ENCODE data around the gene FANCE. TPM values are rescaled to one million over a fixed set of nuclear protein-coding genes. Genes with fewer than 3 reads are reported as not detected.

The FANCE gene
- total and polyA plus RNA-seq, 9 of the 15 experiments (the other 6 are each of a cell fraction or from before 2014, with no cell fraction given), result 5.7 to 30.2 (median 17.0) TPM

DNA sequence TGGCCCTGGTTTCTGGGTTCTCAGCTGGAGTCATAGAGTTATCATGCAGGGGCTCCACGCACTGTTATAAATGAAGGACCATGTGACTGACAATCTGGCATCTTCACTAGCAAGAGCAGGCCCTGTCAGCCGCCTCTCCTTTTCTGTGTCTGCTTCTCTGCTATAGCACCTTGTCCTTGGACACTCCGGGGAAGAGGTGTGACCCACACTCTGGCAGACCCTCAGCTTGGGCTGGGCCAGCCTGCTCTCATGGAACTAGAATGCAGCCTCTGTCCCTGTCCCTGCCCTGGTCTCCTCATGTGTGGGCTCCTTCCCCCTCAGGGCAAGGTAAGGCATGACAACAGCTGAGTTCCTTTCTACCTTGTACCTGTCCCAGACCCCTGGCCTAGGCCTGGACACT lies 10.9 kb upstream of the FANCE start:
- Histone ChIP-seq H3K36me3 (ENCODE audit: control insufficient read depth, insufficient read depth, low read length) (no peaks in the 10 kb centered on the region), H3K9me3 (replicated peaks; ENCODE audit: control insufficient read depth, insufficient read depth, low read depth, low read length) (no peaks in the 10 kb centered on the region), H3K9ac (ENCODE audit: insufficient read depth in 1 of 2, low read depth in 2 of 2, low read length in 2 of 2) (no peak overlapping the region; a peak in 1 of 4 replicates), H3K4me1 (replicated peaks in 1 of 2; ENCODE audit: control insufficient read depth in 2 of 2, insufficient read depth in 2 of 2, low read length in 2 of 2) (peaks cover 5 to 13% of the 10 kb centered on the region in 2 experiments; a peak in 3 of 5 replicates), H4K20me1 (replicated peaks; ENCODE audit: control insufficient read depth, insufficient read depth, low read length) (no peaks in the 10 kb centered on the region), H3K27ac (ENCODE audit: extremely low read depth, low read depth, low read length) (no peak overlapping the region), H3K9me1 (ENCODE audit: control insufficient read depth, insufficient read depth, low read length) (no peaks in the 10 kb centered on the region), H2AFZ (ENCODE audit: low read depth, low read length) (no peak overlapping the region), H3K4me3 (no peak overlapping the region), H3K4me2 (ENCODE audit: insufficient read depth, low read length) (no peak overlapping the region), H3K27me3 (ENCODE audit: control insufficient read depth in 2 of 2, insufficient read depth in 2 of 2, low read length in 2 of 2) (peaks cover 4 to 12% of the 10 kb centered on the region in 2 experiments; a peak in 4 of 5 replicates), H3K79me2 (ENCODE audit: control insufficient read depth, insufficient read depth, low read length) (no peaks in the 10 kb centered on the region)
- ATAC-seq (no peak), FAIRE-seq (no peak), DNase-seq (ENCODE audit: extremely low read depth in 1 of 4, low spot score in 3 of 4) (no peak)
- WGBS (ENCODE audit: insufficient coverage, low coverage, missing lambda C conversion rate), result 32% methylated on average over 3 of the region's 3 CpGs
- POLR2A ChIA-PET, result no interaction called here
- CTCF ChIA-PET (ENCODE audit: low intra/inter-chr PET ratio), result interaction anchor here (1.4 kb wide), 1 partner anchor 8 kb away, joined by 4 read pairs; no protein-coding TSS in a partner anchor
- in situ Hi-C loops (cut with MboI), result no loop called here
- intact Hi-C loops (cut with micrococcal nuclease), result no loop called here
- no TSS peak for BruUV-seq (replicated peaks)
- TF ChIP-seq, protein P1, sequence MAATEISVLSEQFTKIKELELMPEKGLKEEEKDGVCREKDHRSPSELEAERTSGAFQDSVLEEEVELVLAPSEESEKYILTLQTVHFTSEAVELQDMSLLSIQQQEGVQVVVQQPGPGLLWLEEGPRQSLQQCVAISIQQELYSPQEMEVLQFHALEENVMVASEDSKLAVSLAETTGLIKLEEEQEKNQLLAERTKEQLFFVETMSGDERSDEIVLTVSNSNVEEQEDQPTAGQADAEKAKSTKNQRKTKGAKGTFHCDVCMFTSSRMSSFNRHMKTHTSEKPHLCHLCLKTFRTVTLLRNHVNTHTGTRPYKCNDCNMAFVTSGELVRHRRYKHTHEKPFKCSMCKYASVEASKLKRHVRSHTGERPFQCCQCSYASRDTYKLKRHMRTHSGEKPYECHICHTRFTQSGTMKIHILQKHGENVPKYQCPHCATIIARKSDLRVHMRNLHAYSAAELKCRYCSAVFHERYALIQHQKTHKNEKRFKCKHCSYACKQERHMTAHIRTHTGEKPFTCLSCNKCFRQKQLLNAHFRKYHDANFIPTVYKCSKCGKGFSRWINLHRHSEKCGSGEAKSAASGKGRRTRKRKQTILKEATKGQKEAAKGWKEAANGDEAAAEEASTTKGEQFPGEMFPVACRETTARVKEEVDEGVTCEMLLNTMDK (IDR thresholded peaks at IDR 0.05; ENCODE audit: borderline replicate concordance, insufficient read depth, low read depth, low read length, poor library complexity, severe bottlenecking), result no peak
- TF ChIP-seq, protein P2, sequence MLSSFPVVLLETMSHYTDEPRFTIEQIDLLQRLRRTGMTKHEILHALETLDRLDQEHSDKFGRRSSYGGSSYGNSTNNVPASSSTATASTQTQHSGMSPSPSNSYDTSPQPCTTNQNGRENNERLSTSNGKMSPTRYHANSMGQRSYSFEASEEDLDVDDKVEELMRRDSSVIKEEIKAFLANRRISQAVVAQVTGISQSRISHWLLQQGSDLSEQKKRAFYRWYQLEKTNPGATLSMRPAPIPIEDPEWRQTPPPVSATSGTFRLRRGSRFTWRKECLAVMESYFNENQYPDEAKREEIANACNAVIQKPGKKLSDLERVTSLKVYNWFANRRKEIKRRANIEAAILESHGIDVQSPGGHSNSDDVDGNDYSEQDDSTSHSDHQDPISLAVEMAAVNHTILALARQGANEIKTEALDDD (IDR thresholded peaks at IDR 0.05), result no peak
- TF ChIP-seq MCM5 (IDR thresholded peaks at IDR 0.05; ENCODE audit: low read depth), result no peak
- no peak for TF ChIP-seq NRF1 (conservative IDR thresholded peaks at IDR 0.05 in 1 of 2, IDR thresholded peaks at IDR 0.05 in 1 of 2)
- TF ChIP-seq TAL1 (IDR thresholded peaks at IDR 0.05), result no peak
